Measurements from ENCODE around the gene ZNF320.
"Not testable (repeated sequence)": the region's sequence is repeated elsewhere in the genome, so short reads cannot be mapped to it uniquely, and the experiment has no call there.

The ZNF320 gene

GRCh38 chr19:52889931-52890330 lies 7.5 kb downstream of the ZNF320 start:
- Histone ChIP-seq H2AFZ (ENCODE audit: low read length) (no peak overlapping the region), H3K9me2 (ENCODE audit: low read depth, low read length) (no peaks in the 10 kb centered on the region), H3K27me3 (ENCODE audit: insufficient read depth, low read length) (no peaks in the 10 kb centered on the region), H3F3A (ENCODE audit: insufficient read depth, low read length) (no peaks in the 10 kb centered on the region), H3K79me2 (ENCODE audit: insufficient read depth, low read length) (no peaks in the 10 kb centered on the region), H3K4me1 (ENCODE audit: insufficient read depth, low read length, severe bottlenecking) (no peaks in the 10 kb centered on the region), H3K36me3 (ENCODE audit: insufficient read depth, low read length) (no peaks in the 10 kb centered on the region), H3K4me2 (ENCODE audit: low read length) (no peak overlapping the region), H3K27ac (ENCODE audit: low read depth, low read length, poor library complexity, severe bottlenecking) (no peak overlapping the region), H3K9me3 (ENCODE audit: low read length) (no peaks in the 10 kb centered on the region), H4K20me1 (ENCODE audit: insufficient read depth, low read length) (no peaks in the 10 kb centered on the region), H3K4me3 (ENCODE audit: low read depth, low read length, poor library complexity, severe bottlenecking) (no peak overlapping the region), H3K9ac (ENCODE audit: low read length) (no peak overlapping the region)
- no peak for TF ChIP-seq EZH2 (IDR thresholded peaks at IDR 0.05; ENCODE audit: borderline replicate concordance, low read length)
- TF ChIP-seq CTCF (IDR thresholded peaks at IDR 0.05; ENCODE audit: low read length) = no peak

GRCh38 chr19:52889076-52889475 lies 8.4 kb downstream of the ZNF320 start:
- no peaks in the 10 kb centered on the region for H4K20me1 ChIP-seq (ENCODE audit: insufficient read depth, low read length)
- H3K27ac ChIP-seq (ENCODE audit: low read depth, low read length, poor library complexity, severe bottlenecking) = no peak overlapping the region
- H3K4me1 ChIP-seq (ENCODE audit: insufficient read depth, low read length, severe bottlenecking) = no peaks in the 10 kb centered on the region
- no peaks in the 10 kb centered on the region for H3K27me3 ChIP-seq (ENCODE audit: insufficient read depth, low read length)
- no peaks in the 10 kb centered on the region for H3F3A ChIP-seq (ENCODE audit: insufficient read depth, low read length)
- H3K9me3 ChIP-seq (ENCODE audit: low read length) = no peaks in the 10 kb centered on the region
- no peaks in the 10 kb centered on the region for H3K79me2 ChIP-seq (ENCODE audit: insufficient read depth, low read length)
- no peaks in the 10 kb centered on the region for H3K9me2 ChIP-seq (ENCODE audit: low read depth, low read length)
- no peak overlapping the region for H3K9ac ChIP-seq (ENCODE audit: low read length)
- H2AFZ ChIP-seq (ENCODE audit: low read length) = no peak overlapping the region
- no peak overlapping the region for H3K4me3 ChIP-seq (ENCODE audit: low read depth, low read length, poor library complexity, severe bottlenecking)
- TF ChIP-seq CTCF (IDR thresholded peaks at IDR 0.05; ENCODE audit: low read length) = no peak
- TF ChIP-seq EZH2 (IDR thresholded peaks at IDR 0.05; ENCODE audit: borderline replicate concordance, low read length) = no peak
- H3K4me2 ChIP-seq (ENCODE audit: low read length) = no peak overlapping the region
- no peaks in the 10 kb centered on the region for H3K36me3 ChIP-seq (ENCODE audit: insufficient read depth, low read length)

GRCh38 chr19:52880895-52881389 lies 16.5 kb downstream of the ZNF320 start:
- Histone ChIP-seq H4K20me1 (ENCODE audit: insufficient read depth, low read length) (no peaks in the 10 kb centered on the region), H3K9me3 (ENCODE audit: low read length) (peaks cover 9% of the 10 kb centered on the region), H3K27ac (ENCODE audit: low read depth, low read length, poor library complexity, severe bottlenecking) (no peak overlapping the region), H3K4me1 (ENCODE audit: insufficient read depth, low read length, severe bottlenecking) (no peaks in the 10 kb centered on the region), H3K9me2 (ENCODE audit: low read depth, low read length) (no peaks in the 10 kb centered on the region), H3F3A (ENCODE audit: insufficient read depth, low read length) (no peaks in the 10 kb centered on the region), H3K79me2 (ENCODE audit: insufficient read depth, low read length) (no peaks in the 10 kb centered on the region), H3K27me3 (ENCODE audit: insufficient read depth, low read length) (no peaks in the 10 kb centered on the region), H3K4me2 (ENCODE audit: low read length) (no peak overlapping the region), H3K36me3 (ENCODE audit: insufficient read depth, low read length) (no peaks in the 10 kb centered on the region), H3K9ac (ENCODE audit: low read length) (no peak overlapping the region), H3K4me3 (ENCODE audit: low read depth, low read length, poor library complexity, severe bottlenecking) (no peak overlapping the region), H2AFZ (ENCODE audit: low read length) (no peak overlapping the region)
- TF ChIP-seq CTCF (IDR thresholded peaks at IDR 0.05; ENCODE audit: low read length) (no peak), EZH2 (IDR thresholded peaks at IDR 0.05; ENCODE audit: borderline replicate concordance, low read length) (no peak)

- H3K36me3 ChIP-seq (ENCODE audit: insufficient read depth, low read length); H3K4me1 ChIP-seq (ENCODE audit: insufficient read depth, low read length, severe bottlenecking); H3K27me3 ChIP-seq (ENCODE audit: insufficient read depth, low read length); H3K9me2 ChIP-seq (ENCODE audit: low read depth, low read length); H3K9ac ChIP-seq (ENCODE audit: low read length); H3K79me2 ChIP-seq (ENCODE audit: insufficient read depth, low read length); H2AFZ ChIP-seq (ENCODE audit: low read length); H3K4me2 ChIP-seq (ENCODE audit: low read length); H3F3A ChIP-seq (ENCODE audit: insufficient read depth, low read length); H4K20me1 ChIP-seq (ENCODE audit: insufficient read depth, low read length); H3K4me3 ChIP-seq (ENCODE audit: low read depth, low read length, poor library complexity, severe bottlenecking); H3K9me3 ChIP-seq (ENCODE audit: low read length); H3K27ac ChIP-seq (ENCODE audit: low read depth, low read length, poor library complexity, severe bottlenecking): not testable (repeated sequence)
Observed at GRCh38 chr19:52872996-52873395, 24.4 kb downstream of the ZNF320 start.
